GM12878 (cell line): Measurements from ENCODE around the gene PIP5KL1. TPM values are rescaled to one million over a fixed set of nuclear protein-coding genes. Genes with fewer than 3 reads are reported as not detected.

ENCODE experiments used
- ATAC-seq: fragments of 200-7000 bp; cut with Tn5 transposase; 3 replicates; pipeline ENCODE4 v1.9.1; 2020; ENCODE audit warnings: mild to moderate bottlenecking, moderate library complexity
- BruUV-seq: library from RNA; stranded (reverse); fragments of 400-500 nt; replicated peaks from 2 replicates; lab custom pipeline; 2021; lab: Mats Ljungman, UMichigan
- CTCF ChIA-PET: fragments of 300-600 bp; sonication (Branson Sonifier 250); formaldehyde crosslinking; extraction: SDS; loops from one replicate; lab custom pipeline; 2021; ENCODE audit warnings: inconsistent platforms; lab: Yijun Ruan, JAX
- POLR2A ChIA-PET: fragments of 350-600 bp; formaldehyde crosslinking; extraction: SDS; loops from one replicate; lab custom pipeline; 2021; ENCODE audit warnings: inconsistent platforms; lab: Charles Lee
- RAD21 ChIA-PET: fragments of 300-600 bp; sonication (Branson Sonifier 250); formaldehyde crosslinking; loops from one replicate; lab custom pipeline; 2023; ENCODE audit warnings: antibody characterized with exemption; ENCODE audit not compliant: unreplicated experiment; lab: Charles Lee
- SMC1A ChIA-PET: fragments of 300-600 bp; sonication (Branson Sonifier 250); formaldehyde crosslinking; loops from one replicate; lab custom pipeline; 2023; ENCODE audit not compliant: unreplicated experiment, uncharacterized antibody; lab: Charles Lee
- DNase-seq: peaks from one replicate; pipeline ENCODE4 v3.0.0-alpha.2; 2011; ENCODE audit warnings: low read depth, low spot score
- FAIRE-seq: peaks from 3 replicates; lab custom pipeline; 2011; peaks lifted over from hg19 to GRCh38; lab: Jason Lieb, UNC
- H2AFZ ChIP-seq: 2 replicates; pipeline ENCODE4 v1.6.0; 2011; ENCODE audit warnings: low read depth, low read length, control low read depth; ENCODE audit not compliant: control insufficient read depth
- H3K27ac ChIP-seq: 2 replicates; pipeline ENCODE4 v1.5.1; 2011; ENCODE audit warnings: control low read depth; ENCODE audit not compliant: control insufficient read depth, insufficient read depth
- H3K27me3 ChIP-seq, 2 experiments: replicated peaks in 1 of 2; 2 replicates each; pipeline versions ENCODE4 v1.6.0 to v1.6.1; 2011; ENCODE audit warnings: low read length in 1 of 2; ENCODE audit not compliant: control insufficient read depth in 2 of 2, insufficient read depth in 2 of 2
- H3K36me3 ChIP-seq, 2 experiments: 2 replicates each; pipeline ENCODE4 v1.5.1; 2011; ENCODE audit warnings: low read length in 1 of 2; ENCODE audit not compliant: control insufficient read depth in 2 of 2, insufficient read depth in 2 of 2
- H3K4me1 ChIP-seq: 2 replicates; pipeline ENCODE4 v1.6.1; 2011; ENCODE audit warnings: mild to moderate bottlenecking, low read length, moderate library complexity, mixed read lengths; ENCODE audit not compliant: control insufficient read depth, insufficient read depth
- H3K4me2 ChIP-seq: 2 replicates; pipeline ENCODE4 v1.6.0; 2011; ENCODE audit warnings: control low read depth; ENCODE audit not compliant: control insufficient read depth, insufficient read depth
- H3K4me3 ChIP-seq: fragments of 200-600 bp; sonication (generic); 2 replicates; pipeline ENCODE4 v1.5.1; 2016
- H3K79me2 ChIP-seq: 2 replicates; pipeline ENCODE4 v1.6.0; 2011; ENCODE audit warnings: low read length; ENCODE audit not compliant: control insufficient read depth, insufficient read depth
- H3K9ac ChIP-seq: 2 replicates; pipeline ENCODE4 v1.8.0; 2011; ENCODE audit warnings: low read length, control low read depth, mixed read lengths; ENCODE audit not compliant: control insufficient read depth, insufficient read depth
- H3K9me3 ChIP-seq: replicated peaks from 3 replicates; pipeline ENCODE4 v1.5.1; 2011; ENCODE audit warnings: mild to moderate bottlenecking, low read length; ENCODE audit not compliant: control insufficient read depth, insufficient read depth
- H4K20me1 ChIP-seq: 2 replicates; pipeline ENCODE4 v1.6.0; 2011; ENCODE audit not compliant: control insufficient read depth, insufficient read depth
- BACH1 ChIP-seq: fragments of 450-650 bp; IDR thresholded peaks from 2 replicates; pipeline ENCODE4 v1.6.1; 2017; ENCODE audit warnings: mild to moderate bottlenecking, borderline replicate concordance
- CHD4 ChIP-seq: fragments of 200-600 bp; sonication (generic); IDR thresholded peaks from 2 replicates; pipeline ENCODE4 v1.6.1; 2016; ENCODE audit warnings: mild to moderate bottlenecking
- EGR1 ChIP-seq, 2 experiments: IDR thresholded peaks; 1 replicate in 1 of 2; 2 replicates in 1 of 2; pipeline ENCODE4 v1.6.1; 2011 to 2012; ENCODE audit warnings: low read depth in 2 of 2, low read length in 2 of 2, borderline replicate concordance in 1 of 2, mild to moderate bottlenecking in 1 of 2, moderate library complexity in 1 of 2
- MTA3 ChIP-seq: IDR thresholded peaks from 2 replicates; pipeline ENCODE4 v1.6.1; 2012; ENCODE audit warnings: low read length, inconsistent platforms, borderline replicate concordance
- NR2C2 ChIP-seq: IDR thresholded peaks from 2 replicates; pipeline ENCODE4 v1.6.1; 2011; ENCODE audit warnings: borderline replicate concordance, low read depth; ENCODE audit not compliant: control insufficient read depth, insufficient read length
- POLR2A ChIP-seq: IDR thresholded peaks from 2 replicates; pipeline ENCODE4 v1.6.1; 2011; ENCODE audit warnings: low read depth, mild to moderate bottlenecking, low read length
- SIN3A ChIP-seq: IDR thresholded peaks from 2 replicates; pipeline ENCODE4 v1.6.1; 2012; ENCODE audit warnings: low read depth, low read length, improper control_type of control experiment
- TAF1 ChIP-seq: IDR thresholded peaks from 2 replicates; pipeline ENCODE4 v1.6.1; 2011; ENCODE audit warnings: mild to moderate bottlenecking, low read depth, low read length, borderline replicate concordance
- TARDBP ChIP-seq: IDR thresholded peaks from 2 replicates; pipeline ENCODE4 v1.6.1; 2016; ENCODE audit warnings: borderline replicate concordance
- TCF12 ChIP-seq: IDR thresholded peaks from 2 replicates; pipeline ENCODE4 v1.6.1; 2011; ENCODE audit warnings: low read depth, mild to moderate bottlenecking, low read length
- ZNF687 ChIP-seq: fragments of 450-650 bp; IDR thresholded peaks from 2 replicates; pipeline ENCODE4 v1.6.1; 2017; ENCODE audit warnings: mild to moderate bottlenecking, moderate library complexity
- WGBS: methylation state at CpG from one replicate; pipeline ENCODE4 v1.1.6; 2016; ENCODE audit warnings: low lambda C conversion rate; ENCODE audit not compliant: insufficient replicate concordance, insufficient coverage; ENCODE audit errors: missing lambda C conversion rate; 5-methylcytosine and 5-hydroxymethylcytosine counted together
- in situ Hi-C: fragments of 300-500 bp; cut with MboI; formaldehyde crosslinking; loops from 9 replicates; pipeline ENCODE4 v1.14.3; 2018; ENCODE audit warnings: mixed read lengths
- intact Hi-C: fragments of 100-400 bp; cut with micrococcal nuclease; formaldehyde crosslinking; loops from one replicate; pipeline ENCODE4 v1.14.2; 2022; ENCODE audit not compliant: unreplicated experiment
- polyA plus RNA-seq, 11 experiments: library from polyadenylated mRNA; depleted of rRNA in 4 of 11; unstranded in 6 of 11; stranded (reverse) in 5 of 11; fragments of >200 nt; fragmentation: Nextera tagmentation in 4 of 11; fragmentation: Illumina TruSeq in 1 of 11; extraction: Ambion mirVana in 4 of 11; extraction: Trizol in 1 of 11; gene quantifications; 1 replicate in 1 of 11; 2 replicates in 10 of 11; pipeline versions ENCODE4 v1.2.1 to v1.2.3, GENCODE V29; 2011 to 2016; ENCODE audit warnings: inconsistent platforms in 2 of 11, missing spikeins in 2 of 11, low read depth in 1 of 11
- total RNA-seq, 4 experiments: library from RNA; depleted of rRNA in 3 of 4; stranded (reverse); fragments of >200 nt in 3 of 4; fragmentation: Illumina TruSeq in 1 of 4; extraction: Trizol in 1 of 4; gene quantifications; 2 replicates each; pipeline versions ENCODE4 v1.2.1 to v1.2.3, GENCODE V29; 2013 to 2021
- TF ChIP-seq, protein P1 (sequence below): IDR thresholded peaks from 2 replicates; pipeline ENCODE4 v1.6.1; 2012; ENCODE audit warnings: mild to moderate bottlenecking, low read depth, low read length
- TF ChIP-seq, protein P2 (sequence below): fragments of 450-650 bp; IDR thresholded peaks from 2 replicates; pipeline ENCODE4 v1.6.1; 2017; ENCODE audit warnings: low read depth, mild to moderate bottlenecking, moderate library complexity

The PIP5KL1 gene
- total and polyA plus RNA-seq, 10 of the 15 experiments (the other 5 are each of a cell fraction or from before 2014, with no cell fraction given): 0.04 to 0.67 (median 0.43) TPM; not detected in 2

DNA sequence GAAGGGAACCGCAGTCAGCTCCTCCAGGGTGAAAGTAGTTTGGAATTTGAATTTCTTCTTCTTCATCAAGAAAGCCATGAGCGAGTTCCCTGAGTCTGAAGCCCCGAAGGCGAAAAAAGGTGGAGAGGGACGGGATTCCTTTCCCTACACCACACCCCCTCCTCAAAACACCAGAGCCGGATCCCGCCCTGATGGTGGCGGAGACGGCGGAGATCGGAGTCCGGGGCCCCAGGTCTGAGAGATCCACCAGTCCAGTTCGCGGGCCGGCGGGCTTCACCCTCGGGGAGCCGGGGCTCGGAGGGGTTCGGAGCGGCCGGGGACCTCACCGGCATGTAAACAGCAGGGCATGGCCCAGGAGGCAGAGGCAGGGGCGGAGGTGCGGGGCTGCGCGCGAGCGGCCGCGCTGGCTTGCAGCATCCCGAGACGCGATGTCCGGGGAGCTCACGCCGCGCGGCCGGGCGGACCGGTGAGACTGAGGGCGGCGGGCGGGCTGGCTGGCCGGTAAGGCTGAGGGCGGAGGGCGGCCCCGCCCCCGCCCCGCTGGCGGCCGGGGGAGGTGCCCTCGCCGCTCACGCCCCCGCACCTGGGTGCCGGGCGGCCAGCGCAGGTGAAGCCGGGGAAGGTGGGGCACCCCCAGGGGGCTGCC is 49.6 kb upstream of the PIP5KL1 start:
- Histone ChIP-seq H3K4me2 (peak overlapping the region; percentile 91), H3K27ac (peak overlapping the region; percentile 67), H4K20me1 (peaks cover 7% of the 10 kb centered on the region), H3K4me1 (peaks cover 53% of the 10 kb centered on the region), H2AFZ (no peak overlapping the region; the same call in 1 of the 2 replicates), H3K9me3 (no peaks in the 10 kb centered on the region), H3K4me3 (peak overlapping the region; percentile 93), H3K79me2 (peaks cover 47% of the 10 kb centered on the region), H3K9ac (peak overlapping the region; percentile 68), H3K36me3 (0 out of 4 replicates have a peak, but pooled peaks cover 0 to 3% of the 10 kb centered on the region in 2 experiments), H3K27me3 (no peaks in the 10 kb centered on the region)
- FAIRE-seq: no peak
- CTCF ChIA-PET: interaction anchor here (1.0 to 7.8 kb wide), 9 partner anchors 24 to 246 kb away, joined by 3 to 63 read pairs (median 3); partner anchors contain the start of gene TOR2A
- no peak for DNase-seq
- ATAC-seq: peak; percentile 9
- no peak for TF ChIP-seq TARDBP
- TF ChIP-seq BACH1: peak; percentile 47
- peak; percentile 5; the same call in 1 of the 2 replicates for TF ChIP-seq TAF1
- TF ChIP-seq MTA3: no peak
- TF ChIP-seq EGR1 (IDR thresholded peaks at IDR 0.05; ENCODE audit: borderline replicate concordance in 1 of 2, low read depth in 2 of 2, low read length in 2 of 2): peak in 1 of 2 experiments; percentile 98; a peak in 2 of 3 replicates
- TF ChIP-seq ZNF687: 0 out of 2 replicates have a peak, but pooled peaks have one; percentile 23
- TF ChIP-seq CHD4: no peak
- TF ChIP-seq, protein P1, sequence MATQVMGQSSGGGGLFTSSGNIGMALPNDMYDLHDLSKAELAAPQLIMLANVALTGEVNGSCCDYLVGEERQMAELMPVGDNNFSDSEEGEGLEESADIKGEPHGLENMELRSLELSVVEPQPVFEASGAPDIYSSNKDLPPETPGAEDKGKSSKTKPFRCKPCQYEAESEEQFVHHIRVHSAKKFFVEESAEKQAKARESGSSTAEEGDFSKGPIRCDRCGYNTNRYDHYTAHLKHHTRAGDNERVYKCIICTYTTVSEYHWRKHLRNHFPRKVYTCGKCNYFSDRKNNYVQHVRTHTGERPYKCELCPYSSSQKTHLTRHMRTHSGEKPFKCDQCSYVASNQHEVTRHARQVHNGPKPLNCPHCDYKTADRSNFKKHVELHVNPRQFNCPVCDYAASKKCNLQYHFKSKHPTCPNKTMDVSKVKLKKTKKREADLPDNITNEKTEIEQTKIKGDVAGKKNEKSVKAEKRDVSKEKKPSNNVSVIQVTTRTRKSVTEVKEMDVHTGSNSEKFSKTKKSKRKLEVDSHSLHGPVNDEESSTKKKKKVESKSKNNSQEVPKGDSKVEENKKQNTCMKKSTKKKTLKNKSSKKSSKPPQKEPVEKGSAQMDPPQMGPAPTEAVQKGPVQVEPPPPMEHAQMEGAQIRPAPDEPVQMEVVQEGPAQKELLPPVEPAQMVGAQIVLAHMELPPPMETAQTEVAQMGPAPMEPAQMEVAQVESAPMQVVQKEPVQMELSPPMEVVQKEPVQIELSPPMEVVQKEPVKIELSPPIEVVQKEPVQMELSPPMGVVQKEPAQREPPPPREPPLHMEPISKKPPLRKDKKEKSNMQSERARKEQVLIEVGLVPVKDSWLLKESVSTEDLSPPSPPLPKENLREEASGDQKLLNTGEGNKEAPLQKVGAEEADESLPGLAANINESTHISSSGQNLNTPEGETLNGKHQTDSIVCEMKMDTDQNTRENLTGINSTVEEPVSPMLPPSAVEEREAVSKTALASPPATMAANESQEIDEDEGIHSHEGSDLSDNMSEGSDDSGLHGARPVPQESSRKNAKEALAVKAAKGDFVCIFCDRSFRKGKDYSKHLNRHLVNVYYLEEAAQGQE: no peak
- TF ChIP-seq, protein P2, sequence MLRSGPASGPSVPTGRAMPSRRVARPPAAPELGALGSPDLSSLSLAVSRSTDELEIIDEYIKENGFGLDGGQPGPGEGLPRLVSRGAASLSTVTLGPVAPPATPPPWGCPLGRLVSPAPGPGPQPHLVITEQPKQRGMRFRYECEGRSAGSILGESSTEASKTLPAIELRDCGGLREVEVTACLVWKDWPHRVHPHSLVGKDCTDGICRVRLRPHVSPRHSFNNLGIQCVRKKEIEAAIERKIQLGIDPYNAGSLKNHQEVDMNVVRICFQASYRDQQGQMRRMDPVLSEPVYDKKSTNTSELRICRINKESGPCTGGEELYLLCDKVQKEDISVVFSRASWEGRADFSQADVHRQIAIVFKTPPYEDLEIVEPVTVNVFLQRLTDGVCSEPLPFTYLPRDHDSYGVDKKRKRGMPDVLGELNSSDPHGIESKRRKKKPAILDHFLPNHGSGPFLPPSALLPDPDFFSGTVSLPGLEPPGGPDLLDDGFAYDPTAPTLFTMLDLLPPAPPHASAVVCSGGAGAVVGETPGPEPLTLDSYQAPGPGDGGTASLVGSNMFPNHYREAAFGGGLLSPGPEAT: no peak
- 0 out of 2 replicates have a peak, but pooled peaks have one; percentile 4 for TF ChIP-seq TCF12
- 0 out of 2 replicates have a peak, but pooled peaks have one; percentile 11 for TF ChIP-seq SIN3A
- peak; percentile 76; the same call in 1 of the 2 replicates for TF ChIP-seq POLR2A
- TF ChIP-seq NR2C2: no peak
- BruUV-seq: TSS peak; percentile 60
- in situ Hi-C loops (no loop called here), intact Hi-C loops (no loop called here)
- POLR2A ChIA-PET: interaction anchor here (0.5 to 4.6 kb wide), 8 partner anchors 9 to 93 kb away, joined by 3 to 22 read pairs (median 4); partner anchors contain the start of gene NAIF1
- 1% methylated on average over 42 of the region's 61 CpGs for WGBS
- SMC1A ChIA-PET: interaction anchor here (1.0 to 3.2 kb wide), 9 partner anchors 10 to 92 kb away, joined by 3 to 16 read pairs (median 5); no protein-coding TSS in a partner anchor
- RAD21 ChIA-PET: interaction anchor here (0.6 to 2.6 kb wide), 6 partner anchors 10 to 92 kb away, joined by 3 to 12 read pairs (median 6); no protein-coding TSS in a partner anchor
